Spleen (tissue), 7 donors: ENCODE data around the gene ADRA2B.

Experiments
- CTCF ChIP-seq, 11 experiments: fragments of 200-600 bp in 7 of 11; fragments of 450-650 bp in 4 of 11; sonication (generic) in 4 of 11; IDR thresholded peaks in 8 of 11; conservative IDR thresholded peaks in 3 of 11; 1 replicate in 7 of 11; 2 replicates in 4 of 11; pipeline versions ENCODE4 v1.4.0 to v1.8.0; 2016 to 2021; ENCODE audit warnings: antibody characterized with exemption in 11 of 11, inconsistent platforms in 4 of 11, mild to moderate bottlenecking in 1 of 11
- POLR2A ChIP-seq, 3 donors: fragments of 450-650 bp; IDR thresholded peaks; one replicate each; pipeline ENCODE4 v1.5.1; 2017; ENCODE audit warnings: antibody characterized with exemption in 3 of 3, mild to moderate bottlenecking in 1 of 3
- donor health status: DM: no; HTN: no; CAD: no; lungs with moderate emphysema.
- donor health status: DM: no; HTN: no; CAD: no.
- donor health status: DM: no; HTN: no; CAD: no.

DNA sequence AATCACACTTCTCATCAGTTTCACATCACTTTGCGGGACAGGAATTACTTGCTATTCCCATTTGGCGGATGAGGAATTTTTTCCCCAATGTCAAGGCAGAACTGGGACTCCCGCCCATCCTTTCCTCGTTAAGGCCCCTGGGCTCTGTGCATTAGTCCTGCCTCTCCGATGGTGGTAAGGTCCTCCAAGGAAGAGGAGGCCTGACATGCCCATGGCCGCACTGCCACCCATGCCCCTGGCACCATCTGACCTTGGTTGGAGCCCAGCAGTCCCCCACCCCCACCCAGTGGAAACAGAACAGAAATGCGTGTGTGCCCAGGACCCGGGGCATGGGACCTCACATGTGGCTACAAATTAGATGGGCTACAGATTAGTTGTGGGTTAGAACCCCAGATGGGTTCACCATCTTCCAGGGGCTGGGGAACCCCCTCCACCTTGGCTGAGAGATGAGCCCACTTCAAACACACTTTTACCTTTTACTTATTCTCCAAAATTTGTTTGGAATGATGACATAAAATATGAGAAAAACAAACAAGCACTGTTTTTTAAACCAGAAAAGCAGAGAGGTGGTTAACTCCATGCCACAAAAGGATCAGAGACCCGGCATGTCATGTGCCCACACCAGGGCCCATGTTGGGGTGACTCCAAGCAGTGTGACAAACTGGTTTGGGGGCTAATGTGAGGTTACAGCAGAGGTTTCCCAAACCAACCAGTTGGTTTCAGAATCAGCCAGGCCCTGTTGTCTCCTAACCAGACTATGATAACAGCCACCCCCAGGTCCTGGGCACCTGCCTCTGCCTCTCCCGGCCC, 39.8 kb upstream of the ADRA2B start:
- TF ChIP-seq CTCF (IDR thresholded peaks at IDR 0.05 in 8 of 11, conservative IDR thresholded peaks at IDR 0.05 in 3 of 11), result no peak
- no peak for TF ChIP-seq POLR2A (IDR thresholded peaks at IDR 0.05)
